Skeletal muscle satellite cell (primary cell): ENCODE measurements around the gene IGFBP3.

Experiments used
- H3K27me3 ChIP-seq: 2 replicates; pipeline ENCODE4 v1.7.0; 2013; ENCODE audit warnings: low read length; ENCODE audit not compliant: control insufficient read depth, insufficient read depth
- H3K36me3 ChIP-seq: 2 replicates; pipeline ENCODE4 v1.7.0; 2013; ENCODE audit warnings: mild to moderate bottlenecking, control low read depth, low read length; ENCODE audit not compliant: insufficient read depth
- H3K4me1 ChIP-seq: 2 replicates; pipeline ENCODE4 v1.7.0; 2013; ENCODE audit warnings: low read length; ENCODE audit not compliant: control insufficient read depth, insufficient read depth
- H3K4me2 ChIP-seq: 2 replicates; pipeline ENCODE4 v1.7.0; 2013; ENCODE audit warnings: mild to moderate bottlenecking, low read length
- H3K4me3 ChIP-seq: 2 replicates; pipeline ENCODE4 v1.7.0; 2013; ENCODE audit warnings: low read length
- H3K9ac ChIP-seq: 2 replicates; pipeline ENCODE4 v1.7.0; 2013; ENCODE audit warnings: mild to moderate bottlenecking, low read depth, low read length, moderate library complexity
- H3K9me3 ChIP-seq: replicated peaks from 2 replicates; pipeline ENCODE4 v1.7.0; 2013; ENCODE audit warnings: mild to moderate bottlenecking, control low read depth, low read length

Gene IGFBP3

DNA sequence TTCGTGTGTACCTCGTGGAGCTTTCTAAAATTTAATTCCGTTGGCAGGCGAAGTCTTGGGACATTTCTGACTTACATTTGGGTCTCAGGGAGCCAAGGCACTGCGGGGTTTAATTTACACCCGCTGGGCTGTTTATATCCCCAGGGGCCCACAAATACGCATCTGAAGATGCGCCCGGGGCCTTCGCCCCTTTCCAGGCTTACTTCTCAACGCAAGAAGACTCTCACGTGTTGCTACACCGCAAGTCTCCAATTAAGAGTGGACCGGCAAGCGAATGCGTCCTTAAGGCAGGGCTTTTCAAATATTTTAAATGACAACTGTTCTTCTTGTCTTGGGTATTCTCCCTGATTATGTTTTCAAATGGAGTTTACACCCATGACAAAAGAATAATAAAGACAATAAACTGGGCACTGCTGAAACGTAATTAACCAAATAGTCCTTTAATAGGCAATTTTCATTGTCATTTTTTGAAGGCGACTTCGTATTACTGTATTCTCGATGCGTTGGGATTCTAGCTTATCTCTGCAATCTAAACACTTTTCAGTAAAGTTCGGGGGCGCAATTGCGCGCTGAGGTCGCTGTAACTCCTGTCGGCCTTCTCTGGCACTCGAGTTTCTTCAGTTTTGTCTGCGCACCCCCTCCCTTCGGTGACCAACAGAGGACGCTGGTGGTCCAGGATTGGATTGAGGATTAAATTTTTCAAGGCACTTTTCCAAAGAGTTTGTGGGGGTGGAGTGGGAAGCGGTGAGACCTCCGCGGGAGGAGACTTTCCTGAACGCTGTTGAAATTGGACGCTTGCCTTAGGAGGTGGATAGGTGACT lies 837 bp upstream of the IGFBP3 start:
- H3K4me2 ChIP-seq: peak overlapping the region; percentile 90
- peaks cover 45% of the 10 kb centered on the region for H3K4me1 ChIP-seq
- H3K9ac ChIP-seq: peak overlapping the region; percentile 64
- H3K4me3 ChIP-seq: peak overlapping the region; percentile 75
- H3K36me3 ChIP-seq: peaks cover 6% of the 10 kb centered on the region
- no peaks in the 10 kb centered on the region for H3K9me3 ChIP-seq
- H3K27me3 ChIP-seq: no peaks in the 10 kb centered on the region

DNA sequence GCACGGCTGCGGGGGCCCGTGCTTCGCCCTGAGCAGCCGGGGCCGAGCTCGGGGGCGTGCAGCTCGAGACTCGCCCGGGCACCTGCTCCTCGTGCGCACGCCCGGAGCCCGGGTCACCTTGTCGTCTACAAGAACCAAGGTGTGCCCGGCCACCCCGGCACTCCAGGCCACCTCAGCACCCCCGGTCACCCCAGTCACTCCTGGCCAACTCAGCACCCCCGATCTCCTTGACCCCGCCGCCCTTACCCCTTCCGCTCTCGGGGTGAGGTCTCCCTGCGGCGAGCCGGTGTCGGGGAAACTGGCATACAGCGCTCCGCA lies 268 bp upstream of the IGFBP3 start:
- Histone ChIP-seq H3K4me3 (peak overlapping the region; percentile 75), H3K4me2 (peak overlapping the region; percentile 90), H3K27me3 (no peaks in the 10 kb centered on the region), H3K36me3 (peaks cover 11% of the 10 kb centered on the region), H3K9ac (peak overlapping the region; percentile 39), H3K4me1 (peaks cover 45% of the 10 kb centered on the region), H3K9me3 (no peaks in the 10 kb centered on the region)

DNA sequence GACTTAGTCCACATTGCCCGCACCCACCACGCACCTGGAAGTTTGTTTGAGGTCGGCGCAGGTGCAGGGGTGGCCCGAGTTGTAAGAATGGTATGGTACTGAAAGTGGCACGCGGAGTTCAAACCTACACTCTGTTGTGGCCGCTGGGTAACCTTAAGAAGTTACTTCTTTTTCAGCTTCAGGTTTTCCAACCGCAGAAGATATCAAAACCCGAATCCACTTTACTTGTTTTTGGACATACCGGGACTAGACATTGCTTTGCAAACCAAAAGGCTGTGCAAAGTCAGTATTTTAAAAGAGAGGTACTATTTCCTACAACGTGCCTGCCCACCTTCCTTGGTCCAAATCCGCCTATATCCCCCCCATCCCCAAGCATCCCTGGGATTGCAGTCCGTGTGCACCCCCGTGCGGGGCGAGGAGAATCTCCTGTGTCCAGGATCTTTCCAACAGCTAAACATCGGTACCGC lies 1.0 kb downstream of the IGFBP3 start:
- Histone ChIP-seq H3K4me2 (peak overlapping the region; percentile 90), H3K36me3 (peaks cover 23% of the 10 kb centered on the region), H3K4me1 (peaks cover 45% of the 10 kb centered on the region), H3K27me3 (no peaks in the 10 kb centered on the region), H3K4me3 (peak overlapping the region; percentile 75), H3K9me3 (no peaks in the 10 kb centered on the region), H3K9ac (peak overlapping the region; percentile 79)

DNA sequence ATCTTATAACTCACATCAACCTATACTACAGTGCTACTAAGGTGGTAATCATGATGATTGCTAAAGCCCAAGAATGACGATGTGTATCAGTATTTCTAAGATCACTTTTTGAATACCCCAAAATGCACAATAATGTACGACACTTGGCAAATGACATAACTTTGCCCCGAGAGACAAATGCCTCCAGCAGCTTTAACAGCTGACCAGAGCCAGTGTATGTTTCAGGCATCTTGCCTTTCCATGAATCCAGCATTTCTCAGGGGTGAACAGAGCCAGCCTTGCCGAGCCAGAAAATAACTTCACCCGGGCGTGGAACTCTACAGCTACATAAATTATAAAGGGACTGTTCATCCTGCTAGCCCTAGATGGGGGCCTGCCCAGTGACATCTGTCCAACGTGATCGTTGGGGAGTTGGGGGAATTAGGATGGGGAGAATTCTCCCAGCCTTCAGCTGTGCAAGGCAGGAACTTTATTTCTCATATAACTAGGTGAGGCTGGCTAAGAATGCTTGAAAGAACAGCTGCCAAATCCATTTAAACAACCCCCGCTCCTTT lies 1.8 kb downstream of the IGFBP3 start:
- H3K9me3 ChIP-seq: no peaks in the 10 kb centered on the region
- peak overlapping the region; percentile 75 for H3K4me3 ChIP-seq
- H3K4me1 ChIP-seq: peaks cover 38% of the 10 kb centered on the region
- H3K36me3 ChIP-seq: peaks cover 28% of the 10 kb centered on the region
- H3K27me3 ChIP-seq: no peaks in the 10 kb centered on the region
- H3K9ac ChIP-seq: peak overlapping the region; percentile 79
- H3K4me2 ChIP-seq: peak overlapping the region; percentile 90

DNA sequence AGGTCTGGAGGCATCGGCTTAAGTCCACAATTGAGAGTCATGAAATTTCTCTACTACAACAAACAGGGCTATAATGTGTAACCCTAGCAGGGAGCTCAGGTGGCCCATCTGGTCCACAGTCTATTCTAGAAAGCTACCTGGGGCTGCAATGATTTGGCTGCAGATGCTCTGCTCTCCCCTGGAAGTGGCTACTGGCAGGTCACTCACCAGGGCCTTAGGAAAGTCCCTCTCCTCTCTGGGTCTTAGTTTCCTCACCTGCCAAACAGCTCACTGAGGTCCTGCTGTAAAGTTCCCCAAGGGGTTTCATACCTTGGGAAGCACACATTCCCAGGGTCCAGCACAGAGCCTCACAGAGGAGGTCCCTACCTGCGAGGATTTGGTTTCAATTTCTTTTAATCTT lies 2.5 kb downstream of the IGFBP3 start:
- peak overlapping the region; percentile 79 for H3K9ac ChIP-seq
- H3K4me3 ChIP-seq: peak overlapping the region; percentile 75
- H3K4me1 ChIP-seq: peaks cover 30% of the 10 kb centered on the region
- no peaks in the 10 kb centered on the region for H3K27me3 ChIP-seq
- H3K4me2 ChIP-seq: peak overlapping the region; percentile 90
- H3K36me3 ChIP-seq: peaks cover 30% of the 10 kb centered on the region
- no peaks in the 10 kb centered on the region for H3K9me3 ChIP-seq

DNA sequence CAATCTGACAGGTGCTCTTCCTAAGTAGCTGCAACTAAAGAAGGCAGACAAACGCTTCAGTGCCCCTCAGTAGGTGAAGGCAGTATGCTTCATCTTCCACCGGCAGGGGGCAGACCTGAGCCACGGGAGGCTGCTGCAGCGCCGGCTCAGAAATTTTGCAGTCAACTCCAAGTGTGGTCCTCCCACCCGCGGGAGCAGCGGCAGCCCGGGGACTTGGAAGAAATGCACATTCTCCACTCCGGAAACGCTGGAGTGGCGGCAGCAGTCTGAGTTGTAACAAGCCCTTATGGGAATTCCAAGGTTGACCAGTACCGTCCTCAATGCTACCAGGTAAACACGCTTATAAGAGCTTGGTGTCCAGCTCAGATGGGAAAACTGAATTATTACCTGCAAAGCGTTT lies 3.4 kb downstream of the IGFBP3 start:
- H3K4me1 ChIP-seq: peaks cover 22% of the 10 kb centered on the region
- H3K4me3 ChIP-seq: peak overlapping the region; percentile 75
- H3K27me3 ChIP-seq: no peaks in the 10 kb centered on the region
- peaks cover 39% of the 10 kb centered on the region for H3K36me3 ChIP-seq
- H3K4me2 ChIP-seq: peak overlapping the region; percentile 90
- H3K9me3 ChIP-seq: no peaks in the 10 kb centered on the region
- peak overlapping the region; percentile 79 for H3K9ac ChIP-seq

DNA sequence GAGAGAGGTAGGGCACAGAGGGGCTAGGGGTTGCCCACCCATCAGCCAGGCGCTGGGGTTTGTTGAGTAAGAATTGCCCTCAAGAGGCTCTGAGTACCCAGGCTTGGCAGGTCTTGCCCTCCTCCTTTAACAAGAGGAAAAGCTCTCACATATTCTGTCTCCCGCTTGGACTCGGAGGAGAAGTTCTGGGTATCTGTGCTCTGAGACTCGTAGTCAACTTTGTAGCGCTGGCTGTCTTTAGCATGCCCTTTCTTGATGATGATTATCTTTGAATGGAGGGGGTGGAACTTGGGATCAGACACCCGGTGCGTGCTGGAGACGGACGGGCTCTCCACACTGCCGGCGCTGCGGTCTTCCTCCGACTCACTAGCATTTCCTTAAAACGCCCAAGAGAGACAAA lies 4.0 kb downstream of the IGFBP3 start:
- H3K4me3 ChIP-seq: no peak overlapping the region
- peaks cover 18% of the 10 kb centered on the region for H3K4me1 ChIP-seq
- H3K9me3 ChIP-seq: no peaks in the 10 kb centered on the region
- no peaks in the 10 kb centered on the region for H3K27me3 ChIP-seq
- H3K36me3 ChIP-seq: peaks cover 43% of the 10 kb centered on the region
- no peak overlapping the region for H3K9ac ChIP-seq
- no peak overlapping the region for H3K4me2 ChIP-seq

DNA sequence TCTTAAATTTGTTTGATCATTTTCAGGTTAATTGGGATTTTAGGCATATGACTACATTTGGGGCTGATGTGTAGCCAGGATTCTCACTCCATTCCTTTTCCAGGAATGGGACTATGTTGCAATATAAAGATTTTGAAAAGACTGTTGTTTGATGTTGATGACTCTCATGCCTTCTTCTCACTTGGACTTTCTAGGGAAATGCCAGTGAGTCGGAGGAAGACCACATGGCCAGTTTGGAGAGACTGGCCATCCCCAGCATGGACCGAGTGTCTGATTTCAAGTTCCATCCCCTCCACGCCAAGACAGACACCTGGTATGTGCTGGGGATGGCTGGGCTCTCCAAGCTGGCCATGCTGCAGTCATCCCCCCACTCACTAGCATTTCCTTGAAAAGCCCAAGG lies 5.5 kb downstream of the IGFBP3 start:
- no peak overlapping the region for H3K4me3 ChIP-seq
- H3K9me3 ChIP-seq: no peaks in the 10 kb centered on the region
- no peak overlapping the region for H3K4me2 ChIP-seq
- H3K27me3 ChIP-seq: no peaks in the 10 kb centered on the region
- no peak overlapping the region for H3K9ac ChIP-seq
- H3K36me3 ChIP-seq: peaks cover 43% of the 10 kb centered on the region
- peaks cover 10% of the 10 kb centered on the region for H3K4me1 ChIP-seq

DNA sequence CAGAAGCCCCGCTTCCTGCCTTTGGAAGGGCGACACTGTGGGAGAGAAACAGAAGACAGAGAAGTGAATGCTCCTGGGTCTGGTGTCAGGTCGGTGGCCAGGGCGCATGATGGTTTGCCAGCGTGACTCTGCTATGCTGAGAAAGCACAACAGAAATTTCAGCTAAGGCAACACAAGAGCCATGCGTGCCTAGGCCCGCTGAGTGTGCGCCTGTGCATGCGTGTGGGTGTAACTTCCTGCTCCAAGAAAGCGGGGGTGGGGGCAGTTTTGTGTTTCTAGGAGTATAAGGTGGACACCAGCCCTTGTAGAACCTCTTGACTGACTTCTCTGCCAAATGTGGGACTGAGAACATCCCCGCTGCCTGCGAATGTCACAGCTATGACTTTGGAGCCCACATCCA lies 6.2 kb downstream of the IGFBP3 start:
- Histone ChIP-seq H3K4me3 (no peak overlapping the region), H3K4me1 (peaks cover 10% of the 10 kb centered on the region), H3K36me3 (peaks cover 43% of the 10 kb centered on the region), H3K9me3 (no peaks in the 10 kb centered on the region), H3K9ac (no peak overlapping the region), H3K4me2 (no peak overlapping the region), H3K27me3 (no peaks in the 10 kb centered on the region)

DNA sequence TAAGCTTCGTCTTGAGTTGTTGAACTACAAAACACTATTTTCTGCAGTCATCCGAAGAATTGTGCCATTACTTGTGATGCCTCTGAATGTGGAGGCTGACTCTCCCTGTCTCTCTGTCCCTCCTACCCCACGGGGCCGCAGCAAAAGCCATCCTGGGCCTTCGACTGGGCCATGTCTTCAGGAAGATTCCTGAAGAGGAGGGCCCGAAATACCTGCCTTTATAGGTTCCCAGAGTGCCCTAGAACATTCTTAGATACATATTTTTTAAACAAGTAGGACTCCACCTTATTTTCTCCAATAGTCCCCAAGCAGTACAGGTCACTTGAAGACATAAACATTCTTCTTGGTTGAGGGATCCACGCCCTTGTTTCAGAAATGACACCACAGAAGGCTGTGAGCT lies 8.1 kb downstream of the IGFBP3 start:
- H3K36me3 ChIP-seq: peaks cover 43% of the 10 kb centered on the region

DNA sequence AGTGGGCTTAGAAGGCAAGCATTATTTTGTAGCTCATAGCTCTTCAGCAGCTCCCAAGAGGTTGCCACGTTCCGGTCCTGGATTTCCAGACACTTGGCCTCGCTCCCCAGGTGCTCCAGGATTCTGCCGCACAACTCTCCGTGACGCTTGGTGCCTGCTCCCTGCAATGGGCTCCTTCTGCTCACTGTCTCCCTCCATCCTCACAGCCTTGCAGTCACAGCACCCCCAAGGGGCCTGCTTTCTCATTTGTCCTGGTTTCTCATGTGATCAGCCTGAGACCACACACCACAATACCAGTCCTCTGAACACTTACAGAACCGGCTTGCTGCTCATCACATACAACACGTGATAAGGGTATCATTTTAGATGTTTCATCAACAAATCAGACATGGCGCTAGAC lies 9.8 kb downstream of the IGFBP3 start:
- Histone ChIP-seq H3K4me1 (no peaks in the 10 kb centered on the region), H3K9ac (no peak overlapping the region), H3K9me3 (no peaks in the 10 kb centered on the region)

More for the DNA sequence above, 8.1 kb downstream of the IGFBP3 start:
- no peak overlapping the region for H3K9ac ChIP-seq
- no peaks in the 10 kb centered on the region for H3K9me3 ChIP-seq
- peaks cover 3% of the 10 kb centered on the region for H3K4me1 ChIP-seq
- H3K27me3 ChIP-seq: no peaks in the 10 kb centered on the region
- H3K4me2 ChIP-seq: no peak overlapping the region
- no peak overlapping the region for H3K4me3 ChIP-seq

DNA sequence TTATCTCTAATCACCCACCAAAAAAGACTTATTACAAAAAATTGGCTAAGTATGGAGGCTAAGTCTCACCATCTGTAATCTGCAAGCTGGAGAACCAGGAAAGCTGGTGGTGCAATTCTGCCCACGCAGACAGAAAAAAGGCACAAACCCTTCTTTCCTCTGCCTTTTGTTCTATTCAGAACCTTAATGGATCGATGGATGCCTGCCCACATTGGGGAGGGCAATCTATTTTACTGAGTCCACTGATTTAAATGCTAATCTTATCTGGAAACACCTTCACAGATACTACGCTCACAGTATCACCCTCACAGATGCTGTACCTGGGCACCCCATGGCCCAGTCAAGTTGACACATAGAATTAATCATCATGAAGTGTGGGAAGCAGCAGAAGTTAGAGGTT lies 10.2 kb downstream of the IGFBP3 start:
- no peak overlapping the region for H3K9ac ChIP-seq

More for the DNA sequence above, 9.8 kb downstream of the IGFBP3 start:
- no peaks in the 10 kb centered on the region for H3K27me3 ChIP-seq
- peaks cover 32% of the 10 kb centered on the region for H3K36me3 ChIP-seq
- no peak overlapping the region for H3K4me2 ChIP-seq
- no peak overlapping the region for H3K4me3 ChIP-seq

More for the DNA sequence above, 10.2 kb downstream of the IGFBP3 start:
- H3K4me3 ChIP-seq: no peak overlapping the region
- H3K9me3 ChIP-seq: no peaks in the 10 kb centered on the region
- peaks cover 28% of the 10 kb centered on the region for H3K36me3 ChIP-seq
- no peak overlapping the region for H3K4me2 ChIP-seq
- no peaks in the 10 kb centered on the region for H3K27me3 ChIP-seq
- no peaks in the 10 kb centered on the region for H3K4me1 ChIP-seq
